HS-5 (cell line): ENCODE results near the gene USP16.
"Not testable (repeated sequence)": the region's sequence is repeated elsewhere in the genome, so short reads cannot be mapped to it uniquely, and the experiment has no call there.

ENCODE experiments used
- DNase-seq: peaks from one replicate; pipeline ENCODE4 v3.0.0-alpha.2; 2012; ENCODE audit warnings: low read depth

The USP16 gene

DNA sequence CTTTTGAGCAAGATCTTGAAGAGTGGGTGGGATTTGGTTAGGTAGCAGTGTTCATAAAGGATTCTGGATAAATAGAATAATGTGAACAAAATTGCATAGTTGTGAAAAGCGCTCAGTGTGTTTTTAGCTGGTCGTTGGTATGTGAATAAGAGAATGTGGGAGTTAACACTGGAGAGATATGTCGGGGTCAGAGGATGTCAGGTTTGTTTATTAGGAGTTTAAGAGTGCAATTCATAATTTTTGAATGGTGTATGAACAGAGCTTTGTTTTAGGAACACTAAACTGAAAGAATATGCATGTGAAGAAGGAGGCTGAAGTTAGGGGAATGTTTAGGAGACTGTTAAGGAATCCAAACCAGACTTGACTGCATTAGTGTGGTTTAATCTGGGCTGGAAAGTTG, 9.4 kb downstream of the USP16 start:
- no peak for DNase-seq

DNA sequence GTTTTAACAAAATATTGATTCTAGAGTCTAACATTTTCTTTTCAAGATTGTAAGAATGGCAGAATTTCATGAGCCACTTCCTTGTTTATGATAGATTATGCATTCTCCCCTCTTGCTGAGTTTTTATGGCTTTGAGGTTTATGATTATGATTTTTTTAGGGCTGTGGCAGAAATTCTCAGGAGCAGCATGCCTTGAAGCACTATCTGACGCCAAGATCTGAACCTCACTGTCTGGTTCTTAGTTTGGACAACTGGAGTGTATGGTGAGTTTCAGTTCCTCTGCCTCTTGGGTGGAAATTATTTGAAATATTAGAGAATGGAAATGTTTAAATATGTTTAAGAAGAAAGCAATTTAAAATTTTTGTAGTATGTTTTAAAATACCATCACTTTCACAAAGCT, 10.2 kb downstream of the USP16 start:
- DNase-seq = no peak

DNA sequence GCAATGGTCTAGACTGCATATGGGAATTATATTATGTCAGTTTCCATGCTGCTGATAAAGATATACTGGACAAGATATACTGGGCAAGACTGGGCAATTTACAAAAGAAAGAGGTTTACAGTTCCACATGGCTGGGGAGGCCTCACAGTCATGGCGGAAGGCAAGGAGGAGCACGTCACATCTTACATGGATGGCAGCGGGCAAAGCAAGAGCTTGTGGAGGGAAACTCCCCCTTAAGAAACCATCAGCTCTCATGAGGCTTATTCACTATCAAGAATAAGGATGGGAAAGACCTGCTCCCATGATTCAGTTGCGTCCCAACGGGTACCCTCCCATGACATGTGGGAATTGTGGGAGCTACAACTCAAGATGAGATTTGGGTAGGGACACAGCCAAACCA, 27.8 kb downstream of the USP16 start:
- no peak for DNase-seq

DNA sequence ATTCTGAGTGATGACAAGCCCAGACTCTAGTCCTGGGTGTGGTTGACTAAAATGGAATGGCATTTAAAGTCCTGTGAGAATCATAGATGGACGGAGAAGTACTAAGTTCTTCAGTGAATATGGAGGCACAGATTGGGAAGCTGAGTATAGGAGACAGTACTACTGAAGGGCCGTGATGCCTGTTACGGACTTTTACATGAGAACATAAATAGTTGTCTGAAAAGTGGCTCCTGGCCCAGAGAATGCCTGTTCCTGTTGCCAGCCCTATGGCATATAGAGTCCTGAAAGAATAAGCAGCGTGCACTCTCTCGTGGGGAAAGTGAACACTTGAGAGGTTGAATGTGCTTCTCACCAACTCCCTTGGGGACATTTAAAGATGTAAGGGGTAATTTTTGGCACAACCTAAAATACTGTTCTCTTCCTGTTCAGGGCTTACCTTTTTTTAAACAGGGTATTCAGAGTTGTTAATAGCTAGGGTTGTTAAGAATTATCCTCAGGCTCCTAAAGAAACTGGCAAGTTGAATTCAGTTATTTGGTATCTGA, 28.6 kb downstream of the USP16 start:
- DNase-seq = no peak

DNA sequence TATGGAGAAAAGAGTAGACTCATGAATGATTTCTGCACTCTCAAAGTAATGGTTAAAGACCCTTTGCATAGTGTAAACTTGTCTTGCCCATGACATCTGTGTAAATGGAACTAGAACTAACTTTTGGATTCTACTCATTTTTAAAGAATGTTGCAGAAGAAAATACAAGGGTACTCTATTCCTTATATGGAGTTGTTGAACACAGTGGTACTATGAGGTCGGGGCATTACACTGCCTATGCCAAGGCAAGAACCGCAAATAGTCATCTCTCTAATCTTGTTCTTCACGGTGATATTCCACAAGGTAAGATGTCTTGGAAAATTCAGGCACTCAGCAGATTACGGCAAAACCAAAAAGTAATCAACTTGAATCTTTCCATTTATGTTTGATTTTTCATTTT, 29.2 kb downstream of the USP16 start:
- DNase-seq = no peak

DNA sequence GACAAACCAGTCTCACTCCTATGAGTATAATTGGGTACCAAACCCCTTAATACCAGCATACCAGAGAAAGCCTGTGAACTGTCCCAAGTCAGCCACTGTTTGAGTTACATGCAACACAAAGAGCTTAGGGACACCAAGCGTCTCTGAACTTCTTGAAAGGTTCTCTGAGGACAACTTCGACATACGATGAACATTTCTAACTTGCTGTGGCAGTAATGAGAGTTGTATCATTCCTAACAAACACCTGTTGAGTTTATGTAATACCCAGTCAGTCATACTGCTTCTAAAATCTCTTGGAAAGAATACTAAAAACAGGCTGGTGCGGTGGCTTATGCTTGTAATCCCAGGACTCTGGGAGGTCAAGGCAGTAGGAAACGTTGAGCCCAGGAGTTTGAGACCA, 30.6 kb downstream of the USP16 start:
- DNase-seq = no peak

DNA sequence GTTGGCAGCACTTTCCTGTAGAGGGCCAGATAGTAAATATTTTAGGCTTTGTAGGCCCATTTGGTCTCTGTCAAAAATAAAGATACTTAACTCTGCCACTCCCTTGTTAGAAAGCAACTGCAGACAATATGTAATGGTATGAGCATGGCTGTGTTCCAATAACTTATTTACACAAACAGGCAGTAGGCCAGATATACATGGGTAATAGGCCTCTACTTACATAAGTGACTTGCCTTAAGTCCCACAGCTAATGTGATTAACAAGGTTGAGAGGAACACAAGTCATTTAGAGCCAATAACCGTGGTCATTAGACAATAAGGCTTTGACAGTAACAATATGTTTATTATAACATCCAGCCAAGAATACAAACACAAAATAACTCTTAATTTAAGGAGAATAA, 31.5 kb downstream of the USP16 start:
- DNase-seq = no peak

DNA sequence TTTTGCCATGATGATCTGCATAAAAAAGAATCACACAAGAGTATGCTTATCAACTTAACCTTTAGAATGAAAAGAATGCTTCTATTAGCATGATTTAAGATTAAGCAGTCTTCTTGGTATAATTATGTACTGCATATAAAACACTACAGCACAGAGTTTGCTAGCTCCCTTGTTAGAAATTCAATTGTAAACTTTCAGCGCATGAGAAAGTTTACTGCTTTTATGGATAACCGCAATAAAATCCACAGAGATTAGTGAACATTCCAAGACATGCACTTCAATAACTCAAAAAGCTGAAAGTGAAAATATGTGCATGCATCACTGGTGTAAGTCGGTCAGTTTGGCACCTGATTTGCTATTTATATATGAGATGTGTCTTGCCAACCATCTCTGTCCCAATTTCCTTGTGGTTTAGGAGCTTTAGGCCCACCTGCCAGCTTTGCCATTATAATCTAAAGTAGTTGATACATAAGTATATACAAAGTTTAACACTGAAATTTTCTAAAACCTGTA, 32.1 kb downstream of the USP16 start:
- no peak for DNase-seq

DNA sequence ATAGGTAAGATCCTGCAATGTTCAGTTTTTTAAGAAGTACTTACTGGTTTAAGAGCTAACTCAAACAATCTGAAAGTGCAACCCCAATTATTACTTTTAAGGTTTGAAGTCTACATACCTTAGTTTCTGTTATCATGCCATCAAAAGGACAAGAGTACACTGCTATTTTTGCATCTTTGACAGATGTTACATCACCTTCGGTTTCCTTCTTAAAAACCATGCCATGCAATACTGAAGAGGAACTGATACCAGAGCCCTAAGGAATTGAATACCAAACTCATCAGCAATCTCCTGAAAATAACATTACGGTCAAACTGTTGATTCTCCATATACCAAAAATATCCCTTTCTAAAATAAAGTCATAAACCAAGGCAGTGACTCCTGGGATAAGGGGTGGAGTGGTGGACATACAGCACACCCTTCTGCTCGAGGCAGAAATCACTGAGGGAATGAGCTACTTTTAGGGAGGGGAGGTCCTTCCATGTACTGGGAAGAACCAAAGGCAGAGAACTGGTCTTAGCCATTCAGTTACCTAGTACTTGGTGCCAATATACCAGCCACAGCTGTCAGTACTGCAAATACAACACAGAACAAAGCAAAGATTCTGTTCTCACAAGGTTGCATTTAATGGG, 40.5 kb downstream of the USP16 start:
- no peak for DNase-seq

DNA sequence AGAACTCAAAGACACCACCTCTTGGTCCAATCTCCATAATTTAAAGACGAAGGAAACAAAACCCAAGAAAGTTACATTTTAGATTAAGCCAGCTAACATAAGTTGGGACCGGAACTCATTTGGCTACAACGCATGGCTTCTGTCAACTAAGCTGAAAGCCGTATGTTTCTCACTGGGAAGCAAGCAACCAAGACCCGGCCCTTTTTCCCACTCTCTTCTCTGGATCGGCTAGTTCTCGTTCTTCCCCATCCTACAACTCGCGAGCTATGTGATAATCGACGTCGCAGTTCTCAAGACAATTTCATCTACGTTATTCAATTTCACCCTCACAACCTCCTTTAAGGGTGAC, 48.4 kb downstream of the USP16 start:
- DNase-seq = no peak

DNA sequence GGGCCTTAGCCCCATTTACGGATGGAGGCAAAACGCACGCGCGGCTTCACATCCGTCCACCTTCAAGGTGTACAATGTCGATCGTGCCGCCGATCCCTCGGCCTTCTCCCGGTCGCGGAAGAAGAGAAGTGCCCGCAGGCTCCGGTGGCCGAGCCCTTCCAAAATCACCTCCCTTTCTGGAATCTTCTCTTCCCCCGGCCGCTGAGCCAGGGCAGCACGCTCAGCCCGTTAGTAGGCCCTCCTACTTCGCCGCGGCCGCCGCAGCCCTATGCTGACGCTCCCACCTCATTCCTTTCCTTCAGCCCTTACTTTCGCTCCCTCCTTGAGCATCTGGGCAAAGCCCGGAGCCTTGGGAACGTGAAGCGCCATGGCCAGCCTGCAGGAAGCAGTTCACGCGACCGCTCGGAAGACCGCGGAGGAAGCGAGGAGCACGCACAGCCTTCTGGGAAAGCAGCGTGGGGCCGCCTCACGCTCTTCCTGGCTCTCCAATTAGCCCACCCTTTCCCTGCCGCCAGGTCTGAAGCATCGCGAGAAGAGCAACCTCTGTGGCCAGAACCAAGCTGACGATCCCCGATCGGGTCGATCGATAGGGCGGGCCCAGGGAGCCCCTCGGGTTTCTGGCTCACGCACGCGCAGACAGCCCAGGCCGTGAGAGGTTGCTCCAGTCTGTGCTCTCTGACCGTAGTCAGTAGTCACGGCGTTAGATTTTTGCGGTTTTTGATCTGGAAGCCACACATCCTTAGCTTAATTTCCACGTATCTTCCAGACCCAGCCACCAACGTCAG, 48.9 kb downstream of the USP16 start, which contains the start of gene CCT8:
Gene CCT8 (minus strand): TSS at position 427 of the 785 bp plus-strand sequence. CDS start 58 bp downstream, at position 369.
- DNase-seq = peak; percentile 97

DNA sequence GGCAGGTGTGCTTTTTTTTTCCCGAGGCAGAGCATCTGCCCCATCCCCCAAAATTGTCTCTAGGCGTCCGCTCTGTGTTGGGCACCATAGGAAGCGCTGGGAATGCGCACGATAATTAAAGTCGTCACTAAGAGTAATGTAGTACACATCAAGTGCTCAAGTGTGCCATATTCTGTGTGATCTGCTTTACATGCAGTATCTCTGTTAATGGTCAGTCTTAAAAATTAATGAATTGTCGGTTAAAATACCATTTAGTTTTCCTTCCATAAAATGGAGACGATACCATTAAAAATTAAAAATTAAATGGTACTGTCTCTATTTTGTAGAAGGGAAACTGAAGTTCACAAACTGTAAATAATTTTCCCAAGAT, 49.5 kb downstream of the USP16 start:
- DNase-seq = no peak

DNA sequence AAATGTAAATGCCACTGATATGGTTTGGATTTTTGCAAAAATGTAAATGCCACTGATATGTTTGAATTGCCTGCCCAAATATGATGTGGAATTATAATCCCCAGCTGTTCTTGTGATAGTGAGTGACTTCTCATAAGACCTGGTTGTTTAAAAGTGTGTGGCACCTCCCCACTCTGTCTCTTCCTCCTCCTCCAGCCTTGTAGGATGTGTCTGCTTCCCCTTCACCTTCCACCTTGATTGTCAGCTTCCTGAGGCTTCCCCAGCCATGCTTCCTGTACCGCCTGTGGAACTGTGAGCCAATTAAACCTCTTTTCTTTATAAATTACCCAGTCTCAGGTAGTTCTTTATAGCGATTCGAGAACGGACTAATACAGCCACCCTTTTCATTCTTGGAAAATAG, 50.3 kb downstream of the USP16 start:
- DNase-seq = no peak

DNA sequence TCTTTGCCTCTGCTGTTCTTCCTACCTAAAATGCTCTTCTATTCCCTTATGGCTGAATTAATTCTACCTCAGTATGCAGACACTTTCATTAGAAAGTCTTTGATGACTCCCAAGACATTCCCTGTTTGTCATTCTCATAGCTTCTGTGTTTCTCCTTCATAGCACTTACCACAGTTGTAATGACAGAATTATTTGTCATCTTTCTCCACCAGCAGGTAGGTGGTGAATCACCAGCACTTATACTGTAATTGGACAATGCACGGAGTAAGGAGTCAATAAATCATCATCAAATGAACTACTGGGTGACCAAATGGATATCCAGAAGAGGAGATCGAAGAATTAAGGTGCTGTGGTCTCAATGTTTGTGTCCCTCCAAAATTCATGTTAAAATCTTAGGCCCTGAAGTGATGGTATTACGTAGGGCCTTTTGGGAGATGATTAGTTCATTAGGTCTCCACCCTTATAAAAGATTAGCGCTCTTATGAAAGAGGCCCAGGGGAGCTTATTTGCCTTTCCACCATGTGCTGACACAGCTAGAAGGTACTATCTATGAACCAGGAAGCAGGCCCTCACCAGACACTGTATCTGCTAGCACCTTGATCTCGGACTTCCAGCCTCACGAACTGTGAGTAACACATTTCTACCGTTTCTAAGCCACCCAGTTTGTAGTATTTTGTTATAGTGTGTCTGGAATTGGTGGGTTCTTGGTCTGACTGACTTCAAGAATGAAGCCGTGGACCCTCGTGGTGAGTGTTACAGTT, 51.4 kb downstream of the USP16 start:
- no peak for DNase-seq

DNA sequence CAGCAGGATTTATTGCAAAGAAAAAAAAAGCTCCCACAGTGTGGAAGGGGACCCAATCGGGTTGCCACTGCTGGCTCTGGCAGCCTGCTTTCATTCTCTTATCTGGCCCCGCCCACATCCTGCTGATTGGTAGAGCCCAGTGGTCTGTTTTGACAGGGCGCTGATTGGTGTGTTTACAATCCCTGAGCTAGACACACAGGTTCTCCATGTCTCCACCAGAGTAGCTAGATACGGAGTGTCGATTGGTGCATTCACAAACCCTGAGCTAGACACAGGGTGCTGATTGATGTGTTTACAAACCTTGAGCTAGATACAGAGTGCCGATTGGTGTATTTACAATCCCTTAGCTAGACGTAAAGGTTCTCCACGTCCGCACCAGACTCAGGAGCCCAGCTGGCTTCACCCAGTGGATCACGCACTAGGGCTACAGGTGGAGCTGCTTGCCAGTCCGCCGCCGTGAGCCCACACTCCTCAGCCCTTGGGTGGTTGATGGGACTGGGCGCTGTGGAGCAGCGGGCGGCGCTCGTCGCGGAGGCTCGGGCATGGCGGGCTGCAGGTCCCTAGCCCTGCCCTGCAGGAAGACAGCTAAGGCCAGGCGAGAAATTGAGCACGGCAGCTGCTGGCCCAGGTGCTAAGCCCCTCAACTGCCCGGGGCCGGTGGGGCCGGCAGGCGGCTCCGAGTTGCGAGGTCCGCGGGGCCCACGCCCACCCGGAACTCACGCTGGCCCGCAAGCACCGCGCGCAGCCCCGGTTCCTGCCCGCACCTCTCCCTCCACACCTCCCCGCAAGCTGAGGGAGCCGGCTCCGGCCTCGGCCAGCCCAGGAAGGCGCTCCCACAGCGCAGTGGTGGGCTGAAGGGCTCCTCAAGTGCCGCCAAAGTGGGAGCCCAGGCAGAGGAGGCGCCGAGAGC, 52.5 kb downstream of the USP16 start:
- not testable (repeated sequence) for DNase-seq

DNA sequence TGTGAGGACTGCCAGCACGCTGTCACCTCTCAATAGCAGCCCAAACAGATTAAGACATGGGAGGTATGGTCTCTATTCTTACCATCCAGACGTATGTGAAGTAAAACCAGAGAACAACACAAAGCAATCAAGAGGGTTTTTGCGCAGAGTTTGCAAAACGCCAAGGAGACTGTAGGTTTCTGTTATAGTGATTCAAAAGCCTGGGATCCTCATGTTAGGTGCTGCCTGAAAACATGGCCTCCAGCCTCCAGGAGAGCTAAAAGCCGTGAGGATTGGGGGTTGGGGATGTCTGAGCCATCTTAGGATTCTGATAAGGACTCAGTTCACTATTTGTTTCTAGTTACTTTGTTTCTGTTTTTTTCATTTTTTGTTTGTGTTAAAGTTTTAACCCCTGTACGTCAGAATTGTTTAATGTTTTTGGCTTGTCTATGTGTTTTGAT, 53.2 kb downstream of the USP16 start:
- DNase-seq = no peak

DNA sequence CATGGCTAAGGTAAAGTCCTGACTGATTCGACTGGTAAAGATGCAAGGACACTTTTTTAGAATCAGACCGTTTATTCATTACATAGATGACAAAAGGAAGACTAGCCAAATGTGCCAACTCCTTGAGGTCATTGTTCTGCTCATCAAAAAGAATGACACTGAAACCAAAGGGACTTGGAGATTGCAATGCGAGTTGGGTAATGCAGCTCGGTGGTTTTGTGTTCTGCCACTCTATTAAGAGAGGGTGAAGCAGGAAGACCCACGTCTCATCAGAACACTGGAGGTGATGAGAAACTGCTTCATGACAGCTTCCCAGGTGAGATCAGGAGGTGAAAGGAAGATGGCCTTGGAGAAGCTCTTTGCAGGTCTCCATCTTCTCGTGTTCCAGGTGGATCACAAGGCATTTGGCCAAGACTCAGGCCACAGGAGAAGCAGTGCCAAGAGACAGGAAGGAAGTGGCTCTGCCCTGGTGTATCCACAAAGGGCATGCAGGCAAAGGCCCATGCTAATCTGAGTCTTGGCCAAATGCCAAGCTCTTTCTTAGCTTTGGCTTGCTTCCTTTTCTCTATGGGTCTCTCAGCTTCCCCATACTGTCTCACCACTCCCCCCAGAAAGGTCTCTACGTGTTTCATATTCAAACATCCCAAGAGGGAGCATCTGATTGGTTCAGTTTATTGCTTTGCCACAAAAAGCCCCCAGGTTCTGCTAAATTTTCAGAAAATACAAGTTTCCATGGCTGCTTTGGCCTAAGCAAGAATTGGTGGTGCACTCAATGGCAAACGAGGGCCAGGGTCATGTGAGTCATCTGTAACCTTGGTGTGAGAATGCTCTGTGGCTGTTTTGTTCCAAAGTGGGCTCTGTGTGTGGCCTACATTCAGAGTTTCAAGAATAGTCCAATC, 54.6 kb downstream of the USP16 start:
- no peak for DNase-seq

DNA sequence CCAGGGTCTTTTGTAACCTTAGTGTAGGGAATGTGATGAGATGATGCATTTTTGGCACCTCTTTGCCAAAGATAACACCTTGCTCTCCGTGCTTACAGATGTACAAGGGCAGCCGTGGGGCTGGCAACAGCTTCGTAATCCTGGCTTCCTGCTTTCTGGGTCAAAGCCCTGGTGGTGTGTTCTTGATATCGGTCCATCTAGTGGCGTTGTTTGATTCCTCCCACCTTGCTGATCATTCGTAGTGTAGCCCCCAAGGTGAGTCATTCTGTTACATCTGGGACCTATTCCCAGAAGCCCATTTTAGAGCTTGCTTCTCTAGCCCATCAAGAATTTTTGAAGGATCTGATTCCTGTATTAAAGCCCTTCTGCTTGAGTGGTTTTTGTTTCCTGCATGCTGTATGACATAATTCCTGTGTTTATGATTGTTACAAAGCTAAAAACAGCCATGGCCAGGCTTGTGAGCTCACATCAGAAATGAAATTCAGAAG, 56.0 kb downstream of the USP16 start:
- DNase-seq = no peak

DNA sequence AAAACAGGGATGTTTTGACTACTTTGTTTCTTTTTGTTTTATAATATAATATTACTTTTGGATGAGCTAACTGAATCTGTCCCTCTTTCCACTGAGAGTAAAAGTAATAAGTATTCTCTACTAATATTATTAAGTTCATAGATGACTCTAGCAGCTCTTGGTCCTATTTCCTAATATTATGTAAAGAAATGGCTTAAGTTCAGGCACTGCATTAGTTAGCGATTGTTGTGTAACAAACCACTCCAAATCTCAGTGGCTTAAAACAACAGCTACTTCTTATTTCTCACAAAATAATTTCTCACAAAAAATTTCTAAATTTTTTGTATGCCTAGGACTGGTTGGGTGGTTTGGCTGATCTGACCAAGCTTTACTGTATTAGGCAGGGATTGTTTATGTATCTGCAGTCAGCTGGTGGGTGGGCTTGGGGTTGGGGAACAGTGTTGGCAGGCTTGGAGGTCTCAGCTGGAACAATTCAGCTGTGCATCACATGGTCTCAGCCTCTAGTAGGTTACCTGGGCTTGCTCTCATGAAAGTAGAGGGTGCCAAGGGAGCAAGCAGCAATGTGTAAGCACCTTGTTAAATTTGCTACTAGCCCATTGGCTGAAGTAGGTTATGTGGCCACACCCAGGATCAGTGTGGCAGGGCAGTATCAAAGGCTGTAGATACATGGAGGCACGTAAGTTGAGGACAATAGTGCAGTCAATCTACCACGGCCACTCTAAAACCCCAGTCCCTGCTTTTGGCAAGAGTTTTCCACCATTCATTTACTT, 57.8 kb downstream of the USP16 start:
- DNase-seq = no peak

DNA sequence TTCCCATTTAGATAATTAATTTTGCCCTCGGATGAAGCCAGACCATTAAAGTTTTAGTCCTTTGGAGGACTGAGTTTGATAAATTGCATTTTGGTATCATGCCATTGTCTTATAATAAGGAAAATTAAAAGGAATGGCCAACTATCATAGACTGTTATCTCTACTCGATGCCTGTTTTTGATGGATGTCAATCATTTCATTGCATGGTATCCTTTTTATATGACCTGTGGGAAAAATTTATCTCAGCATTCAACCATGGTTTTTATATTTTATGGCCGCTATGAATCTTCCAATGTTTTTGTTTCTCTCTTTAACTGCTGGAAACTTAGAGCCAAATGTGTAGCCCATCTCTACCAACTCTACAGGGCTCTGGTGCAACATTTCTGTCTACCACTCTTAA, 58.8 kb downstream of the USP16 start:
- no peak for DNase-seq
